Activated naive CD4-positive, alpha-beta T cell treated with anti-CD3 and anti-CD28 coated beads, Interleukin-2, amount 50 U/mL, for 24 hours (primary cell): Measurements from ENCODE around the gene RIGI.

Source experiments
- H3K27ac Mint-ChIP-seq: one replicate; pipeline ENCODE4 v1.8.0; 2021; ENCODE audit warnings: mild to moderate bottlenecking, mixed read lengths
- H3K27me3 Mint-ChIP-seq: one replicate; pipeline ENCODE4 v1.8.0; 2021; ENCODE audit warnings: mixed read lengths
- H3K36me3 Mint-ChIP-seq: one replicate; pipeline ENCODE4 v1.8.0; 2021; ENCODE audit warnings: mixed read lengths
- H3K4me1 Mint-ChIP-seq: one replicate; pipeline ENCODE4 v1.8.0; 2021; ENCODE audit warnings: mixed read lengths
- H3K4me3 Mint-ChIP-seq: one replicate; pipeline ENCODE4 v1.8.0; 2021; ENCODE audit warnings: mild to moderate bottlenecking, mixed read lengths
- H3K9me3 Mint-ChIP-seq: one replicate; pipeline ENCODE4 v1.8.0; 2021; ENCODE audit warnings: mixed read lengths

The RIGI gene

GRCh38 chr9:32500768-32501167, 25.2 kb downstream of the RIGI start:
- Mint-ChIP-seq H3K4me3 (no peak overlapping the region), H3K9me3 (no peaks in the 10 kb centered on the region), H3K27ac (no peak overlapping the region), H3K36me3 (peaks cover 18% of the 10 kb centered on the region), H3K27me3 (no peaks in the 10 kb centered on the region), H3K4me1 (peaks cover 12% of the 10 kb centered on the region)

DNA sequence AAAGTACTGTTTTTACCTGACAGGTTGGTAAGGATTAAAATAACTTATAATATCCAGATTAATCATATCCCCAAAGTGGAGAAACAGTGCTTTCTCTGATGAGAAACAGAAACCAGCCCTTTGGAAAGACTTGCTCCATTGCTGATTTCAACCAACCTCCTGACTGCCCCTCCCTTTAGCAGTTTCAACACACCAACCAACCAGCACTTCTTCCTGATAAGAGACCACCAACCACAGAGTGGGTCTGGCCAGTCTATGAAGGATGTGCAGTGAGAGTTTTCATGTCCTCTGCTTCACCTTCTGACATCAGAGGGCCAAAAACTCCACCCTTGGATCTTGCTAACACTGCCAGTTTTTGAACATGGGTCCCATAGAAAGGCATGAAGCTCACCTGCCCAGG, 28.1 kb downstream of the RIGI start:
- Mint-ChIP-seq H3K9me3 (no peaks in the 10 kb centered on the region), H3K36me3 (peaks cover 18% of the 10 kb centered on the region), H3K4me1 (peaks cover 12% of the 10 kb centered on the region), H3K4me3 (no peak overlapping the region), H3K27me3 (no peaks in the 10 kb centered on the region), H3K27ac (no peak overlapping the region)

- no peaks in the 10 kb centered on the region for H3K27me3 Mint-ChIP-seq
- peaks cover 19% of the 10 kb centered on the region for H3K36me3 Mint-ChIP-seq
- no peaks in the 10 kb centered on the region for H3K9me3 Mint-ChIP-seq
- no peak overlapping the region for H3K27ac Mint-ChIP-seq
- H3K4me3 Mint-ChIP-seq, result no peak overlapping the region
- H3K4me1 Mint-ChIP-seq, result no peaks in the 10 kb centered on the region
Measured at GRCh38 chr9:32490601-32491000, 35.4 kb downstream of the RIGI start.

DNA sequence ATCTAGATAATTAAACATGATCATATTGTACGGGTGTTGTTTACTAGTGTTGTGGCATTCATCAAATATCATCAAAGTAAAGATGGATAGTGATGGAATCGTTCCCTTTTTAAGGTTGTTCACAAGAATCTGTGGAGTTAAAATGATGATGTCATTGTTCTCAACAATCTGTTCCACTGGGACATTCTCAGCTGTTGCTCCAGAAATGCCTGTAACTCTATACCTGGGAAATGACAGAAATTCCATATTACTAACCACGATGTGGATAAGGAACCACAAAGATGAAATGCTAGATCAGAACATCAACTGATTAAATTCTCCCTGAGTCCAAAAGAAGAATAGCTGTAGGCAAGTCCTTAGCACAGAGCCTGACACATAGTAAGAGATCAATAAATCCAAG, 38.0 kb downstream of the RIGI start:
- Mint-ChIP-seq H3K4me1 (no peaks in the 10 kb centered on the region), H3K27me3 (no peaks in the 10 kb centered on the region), H3K4me3 (no peak overlapping the region), H3K36me3 (peaks cover 24% of the 10 kb centered on the region), H3K9me3 (no peaks in the 10 kb centered on the region), H3K27ac (no peak overlapping the region)

GRCh38 chr9:32486839-32487562, 39.0 kb downstream of the RIGI start:
- H3K36me3 Mint-ChIP-seq, result peaks cover 23% of the 10 kb centered on the region
- H3K27me3 Mint-ChIP-seq, result no peaks in the 10 kb centered on the region
- H3K4me3 Mint-ChIP-seq, result no peak overlapping the region
- H3K4me1 Mint-ChIP-seq, result no peaks in the 10 kb centered on the region
- no peak overlapping the region for H3K27ac Mint-ChIP-seq
- H3K9me3 Mint-ChIP-seq, result no peaks in the 10 kb centered on the region

- H3K27me3 Mint-ChIP-seq, result no peaks in the 10 kb centered on the region
- H3K4me3 Mint-ChIP-seq, result no peak overlapping the region
- H3K27ac Mint-ChIP-seq, result no peak overlapping the region
- no peaks in the 10 kb centered on the region for H3K4me1 Mint-ChIP-seq
- peaks cover 24% of the 10 kb centered on the region for H3K36me3 Mint-ChIP-seq
- no peaks in the 10 kb centered on the region for H3K9me3 Mint-ChIP-seq
Measured at GRCh38 chr9:32483343-32483742, 42.7 kb downstream of the RIGI start.
